ENCODE data around the gene COBL. TPM values are rescaled to one million over a fixed set of nuclear protein-coding genes. Genes with fewer than 3 reads are reported as not detected.

COBL gene
- total RNA-seq, 1 donor from 2014 or later: 6.3 TPM

GRCh38 chr7:51224811-51225595 is 91.6 kb downstream of the COBL start:
- TF ChIP-seq EZH2 (IDR thresholded peaks at IDR 0.05): no peak
- TF ChIP-seq, protein P1, sequence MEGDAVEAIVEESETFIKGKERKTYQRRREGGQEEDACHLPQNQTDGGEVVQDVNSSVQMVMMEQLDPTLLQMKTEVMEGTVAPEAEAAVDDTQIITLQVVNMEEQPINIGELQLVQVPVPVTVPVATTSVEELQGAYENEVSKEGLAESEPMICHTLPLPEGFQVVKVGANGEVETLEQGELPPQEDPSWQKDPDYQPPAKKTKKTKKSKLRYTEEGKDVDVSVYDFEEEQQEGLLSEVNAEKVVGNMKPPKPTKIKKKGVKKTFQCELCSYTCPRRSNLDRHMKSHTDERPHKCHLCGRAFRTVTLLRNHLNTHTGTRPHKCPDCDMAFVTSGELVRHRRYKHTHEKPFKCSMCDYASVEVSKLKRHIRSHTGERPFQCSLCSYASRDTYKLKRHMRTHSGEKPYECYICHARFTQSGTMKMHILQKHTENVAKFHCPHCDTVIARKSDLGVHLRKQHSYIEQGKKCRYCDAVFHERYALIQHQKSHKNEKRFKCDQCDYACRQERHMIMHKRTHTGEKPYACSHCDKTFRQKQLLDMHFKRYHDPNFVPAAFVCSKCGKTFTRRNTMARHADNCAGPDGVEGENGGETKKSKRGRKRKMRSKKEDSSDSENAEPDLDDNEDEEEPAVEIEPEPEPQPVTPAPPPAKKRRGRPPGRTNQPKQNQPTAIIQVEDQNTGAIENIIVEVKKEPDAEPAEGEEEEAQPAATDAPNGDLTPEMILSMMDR (IDR thresholded peaks at IDR 0.05): peak; percentile 52
- Mint-ChIP-seq H3K4me1 (peaks cover 32% of the 10 kb centered on the region), H3K9me3 (no peaks in the 10 kb centered on the region), H3K36me3 (no peaks in the 10 kb centered on the region), H3K4me3 (no peak overlapping the region), H3K27ac (no peak overlapping the region), H3K27me3 (ENCODE audit: insufficient read depth, low read depth) (peaks cover 5% of the 10 kb centered on the region)
- DNase-seq (ENCODE audit: low spot score): peak; percentile 56
- Histone ChIP-seq H3K9ac (no peak overlapping the region), H3F3A (ENCODE audit: low read depth) (peaks cover 10% of the 10 kb centered on the region), H3K27me3 (no peaks in the 10 kb centered on the region), H3K36me3 (no peaks in the 10 kb centered on the region), H2AFZ (replicated peaks) (no peak overlapping the region), H3K27ac (peak overlapping the region; percentile 80), H3K4me1 (peaks cover 34% of the 10 kb centered on the region), H3K4me2 (peak overlapping the region; percentile 19), H3K9me3 (ENCODE audit: low read depth) (no peaks in the 10 kb centered on the region), H4K20me1 (ENCODE audit: low read depth) (no peaks in the 10 kb centered on the region), H3K4me3 (no peak overlapping the region), H3K79me2 (ENCODE audit: low read depth) (peaks cover 15% of the 10 kb centered on the region)

DNA sequence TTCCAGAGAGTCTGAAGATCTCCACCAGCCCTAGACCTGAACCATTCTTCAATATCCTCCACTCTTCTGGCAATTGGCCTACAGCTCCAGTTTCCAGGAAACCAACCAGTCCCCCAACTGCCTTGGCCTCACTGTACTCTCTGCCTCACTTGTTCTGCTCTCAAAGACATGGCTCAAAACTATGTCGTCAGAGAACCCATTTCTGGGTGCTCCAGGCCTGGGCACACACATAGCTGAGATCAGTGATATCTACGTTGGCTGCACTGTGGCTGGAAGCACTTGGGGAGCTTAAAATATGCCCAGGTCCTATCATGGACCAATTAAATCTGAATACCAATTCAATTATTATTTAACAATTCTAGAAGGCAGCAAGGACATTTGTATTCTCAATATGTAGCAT is 93.1 kb downstream of the COBL start:
- H3K27ac ChIP-seq: no peak overlapping the region
- no peak overlapping the region for H3K4me3 Mint-ChIP-seq
- DNase-seq (ENCODE audit: low spot score): no peak

DNA sequence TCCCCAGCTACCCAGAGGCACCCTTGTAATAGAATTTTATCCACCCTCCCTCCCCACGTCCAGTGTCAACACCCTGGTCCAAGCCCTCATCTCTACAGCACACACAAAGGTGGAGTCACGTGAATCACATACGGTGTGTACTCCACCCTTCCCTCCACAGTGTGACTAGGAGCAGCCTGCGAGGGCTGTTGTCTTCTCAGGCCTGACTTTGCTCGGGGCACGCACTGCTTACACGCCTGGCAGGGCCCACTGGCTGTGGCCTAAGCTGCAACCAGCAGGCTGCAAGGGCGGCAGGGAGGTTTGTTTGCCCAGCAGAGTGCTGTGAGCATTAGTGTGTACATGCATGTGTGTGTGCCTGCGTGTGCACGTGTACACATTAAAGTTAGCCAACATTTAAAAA is 93.7 kb downstream of the COBL start:
- H3K27ac Mint-ChIP-seq: no peak overlapping the region
- DNase-seq (ENCODE audit: low spot score): no peak
- H3K4me3 ChIP-seq: no peak overlapping the region

More for the DNA sequence above, 93.1 kb downstream of the COBL start:
- Mint-ChIP-seq H3K4me1 (peaks cover 20% of the 10 kb centered on the region), H3K27ac (no peak overlapping the region), H3K27me3 (ENCODE audit: insufficient read depth, low read depth) (peaks cover 5% of the 10 kb centered on the region), H3K9me3 (no peaks in the 10 kb centered on the region), H3K36me3 (no peaks in the 10 kb centered on the region)
- H3K79me2 ChIP-seq (ENCODE audit: low read depth): peaks cover 15% of the 10 kb centered on the region
- H3K4me3 ChIP-seq: no peak overlapping the region
- H3K4me2 ChIP-seq: no peak overlapping the region
- TF ChIP-seq EZH2phosphoT487 (IDR thresholded peaks at IDR 0.05): no peak
- TF ChIP-seq, protein P1 (IDR thresholded peaks at IDR 0.05): no peak
- TF ChIP-seq EZH2 (IDR thresholded peaks at IDR 0.05): no peak
- H3K9me3 ChIP-seq (ENCODE audit: low read depth): no peaks in the 10 kb centered on the region
- H2AFZ ChIP-seq (replicated peaks): no peak overlapping the region
- peaks cover 5% of the 10 kb centered on the region for H3F3A ChIP-seq (ENCODE audit: low read depth)
- no peaks in the 10 kb centered on the region for H4K20me1 ChIP-seq (ENCODE audit: low read depth)
- no peaks in the 10 kb centered on the region for H3K27me3 ChIP-seq
- H3K4me1 ChIP-seq: peaks cover 22% of the 10 kb centered on the region
- H3K36me3 ChIP-seq: no peaks in the 10 kb centered on the region
- H3K9ac ChIP-seq: no peak overlapping the region

More for the DNA sequence above, 93.7 kb downstream of the COBL start:
- peaks cover 5% of the 10 kb centered on the region for H3K27me3 Mint-ChIP-seq (ENCODE audit: insufficient read depth, low read depth)
- Histone ChIP-seq H3K79me2 (ENCODE audit: low read depth) (peaks cover 15% of the 10 kb centered on the region), H3K9ac (no peak overlapping the region), H3F3A (ENCODE audit: low read depth) (peaks cover 5% of the 10 kb centered on the region), H3K4me1 (peaks cover 19% of the 10 kb centered on the region), H3K27ac (no peak overlapping the region), H4K20me1 (ENCODE audit: low read depth) (no peaks in the 10 kb centered on the region), H3K9me3 (ENCODE audit: low read depth) (no peaks in the 10 kb centered on the region), H3K27me3 (no peaks in the 10 kb centered on the region), H3K36me3 (no peaks in the 10 kb centered on the region), H2AFZ (replicated peaks) (no peak overlapping the region), H3K4me2 (no peak overlapping the region)
- H3K4me1 Mint-ChIP-seq: peaks cover 17% of the 10 kb centered on the region
- no peaks in the 10 kb centered on the region for H3K36me3 Mint-ChIP-seq
- TF ChIP-seq, protein P1 (IDR thresholded peaks at IDR 0.05): no peak
- TF ChIP-seq EZH2phosphoT487 (IDR thresholded peaks at IDR 0.05): no peak
- no peak for TF ChIP-seq EZH2 (IDR thresholded peaks at IDR 0.05)
- H3K9me3 Mint-ChIP-seq: no peaks in the 10 kb centered on the region
- H3K4me3 Mint-ChIP-seq: no peak overlapping the region
